Activated CD4-positive, alpha-beta T cell treated with anti-CD3 and anti-CD28 coated beads for 36 hours (primary cell): ENCODE data around the gene TMEM50B. TPM values are rescaled to one million over a fixed set of nuclear protein-coding genes. Genes with fewer than 3 reads are reported as not detected.
A peak's percentile ranks its signal among the peaks of the same experiment; 100 is the strongest.
"Not testable (repeated sequence)": the region's sequence is repeated elsewhere in the genome, so short reads cannot be mapped to it uniquely, and the experiment has no call there.

Source experiments
- ATAC-seq: fragments of 200-7000 bp; cut with Tn5 transposase; one replicate; pipeline ENCODE4 v1.10.0; 2021; ENCODE audit warnings: mild to moderate bottlenecking, moderate library complexity
- CTCF ChIA-PET: fragments of 350-600 bp; sonication (Branson Sonifier 250); formaldehyde crosslinking; loops from one replicate; lab custom pipeline; 2021; ENCODE audit warnings: antibody characterized with exemption; lab: Charles Lee
- POLR2A ChIA-PET: fragments of 350-600 bp; sonication (Branson Sonifier 250); formaldehyde crosslinking; loops from one replicate; lab custom pipeline; 2021; ENCODE audit warnings: antibody characterized with exemption, inconsistent platforms; lab: Charles Lee
- DNase-seq: peaks from one replicate; pipeline ENCODE4 v3.0.0-alpha.2; 2020
- H3K27ac Mint-ChIP-seq: one replicate; pipeline ENCODE4 v1.8.0; 2021; ENCODE audit warnings: mixed read lengths
- H3K27me3 Mint-ChIP-seq: one replicate; pipeline ENCODE4 v1.8.0; 2021; ENCODE audit warnings: mixed read lengths
- H3K36me3 Mint-ChIP-seq: one replicate; pipeline ENCODE4 v1.8.0; 2021; ENCODE audit warnings: low read depth, mixed read lengths
- H3K4me1 Mint-ChIP-seq: one replicate; pipeline ENCODE4 v1.8.0; 2021; ENCODE audit warnings: mixed read lengths
- H3K4me3 Mint-ChIP-seq: one replicate; pipeline ENCODE4 v1.8.0; 2021; ENCODE audit warnings: mild to moderate bottlenecking, moderate library complexity, mixed read lengths
- H3K9me3 Mint-ChIP-seq: one replicate; pipeline ENCODE4 v1.8.0; 2021; ENCODE audit warnings: low read depth, mixed read lengths
- intact Hi-C, 2 experiments: fragments of 100-400 bp; cut with DNase I in 1 of 2; cut with micrococcal nuclease in 1 of 2; formaldehyde crosslinking; loops; one replicate each; pipeline versions ENCODE4 v1.14.2 to v1.15.1; 2022 to 2024; cut with DNase I, micrococcal nuclease
- total RNA-seq, 2 experiments: library from RNA; stranded (reverse); gene quantifications; one replicate each; pipeline ENCODE4 v1.2.3, GENCODE V29; 2021

The TMEM50B gene
- 10 to 100 TPM; 13.6 to 15.2 TPM for total RNA-seq

DNA sequence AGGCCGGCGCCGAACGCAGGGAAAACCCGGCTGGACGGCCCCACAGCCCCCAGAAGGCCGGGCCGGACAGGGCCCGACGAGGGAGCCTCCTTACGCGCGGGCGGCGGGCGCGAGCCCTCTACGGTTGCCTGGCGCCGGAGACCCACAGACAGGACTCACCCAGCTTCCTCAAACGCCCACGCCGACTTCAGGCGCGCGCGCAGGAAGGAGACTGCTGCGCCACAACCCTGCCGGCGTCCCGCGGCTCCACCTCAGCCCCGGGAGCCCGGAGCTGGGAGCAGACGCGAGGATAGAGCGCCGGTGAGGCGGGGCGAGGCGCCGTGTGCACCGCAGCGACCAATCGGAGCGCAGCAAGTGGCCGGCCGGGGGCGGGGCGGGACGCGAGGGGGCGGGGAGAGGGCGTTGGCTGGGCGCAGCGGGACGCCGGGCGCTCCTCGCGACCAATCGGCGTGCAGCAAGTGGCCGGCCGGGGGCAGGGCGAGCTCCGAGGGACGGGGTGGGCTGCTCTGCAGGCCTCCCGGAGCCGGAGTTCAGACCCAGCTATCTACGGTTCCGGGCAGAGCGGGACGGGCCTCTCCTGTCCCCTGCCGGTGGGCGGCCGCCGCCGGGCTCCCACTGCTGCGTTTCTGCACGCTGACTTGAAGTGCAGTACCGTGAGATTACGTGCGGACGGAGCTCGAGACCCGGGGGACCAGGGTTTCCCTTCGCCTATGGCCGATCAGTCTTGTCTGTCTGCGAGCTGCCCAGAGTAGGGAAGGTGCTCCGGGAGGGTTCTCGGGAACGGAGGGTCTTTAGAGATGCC, at the start of gene TMEM50B:
TSS of gene TMEM50B (minus strand) at position 296 of the 802 bp plus-strand sequence. CDS start 11,089 bp downstream, outside the sequence.
- peak; percentile 99 for DNase-seq
- Mint-ChIP-seq H3K9me3 (no peaks in the 10 kb centered on the region), H3K27me3 (no peaks in the 10 kb centered on the region), H3K4me1 (peaks cover 17% of the 10 kb centered on the region), H3K36me3 (peaks cover 2% of the 10 kb centered on the region), H3K27ac (peak within 1 kb of the TSS; percentile 88), H3K4me3 (peak within 1 kb of the TSS; percentile 83)
- ATAC-seq, result peak; percentile 97
- intact Hi-C loops, result loop anchor here (1.0 to 5.0 kb wide), 12 partner anchors 11 to 1088 kb away; partner anchors contain the start of genes DNAJC28 (in 2 of the 2), GART (in 2 of the 2), CRYZL1 (in 1 of the 2) and DONSON (in 1 of the 2)
- POLR2A ChIA-PET, result interaction anchor here (0.6 to 2.6 kb wide), 11 partner anchors 11 to 708 kb away, joined by 3 to 43 read pairs (median 5); partner anchors contain the start of genes DNAJC28, DONSON, IFNAR1 and PAXBP1
- CTCF ChIA-PET, result interaction anchor here (0.7 to 2.9 kb wide), 13 partner anchors 9 to 155 kb away, joined by 3 to 17 read pairs (median 4); partner anchors contain the start of genes DNAJC28, DONSON, IFNAR1 and SON

DNA sequence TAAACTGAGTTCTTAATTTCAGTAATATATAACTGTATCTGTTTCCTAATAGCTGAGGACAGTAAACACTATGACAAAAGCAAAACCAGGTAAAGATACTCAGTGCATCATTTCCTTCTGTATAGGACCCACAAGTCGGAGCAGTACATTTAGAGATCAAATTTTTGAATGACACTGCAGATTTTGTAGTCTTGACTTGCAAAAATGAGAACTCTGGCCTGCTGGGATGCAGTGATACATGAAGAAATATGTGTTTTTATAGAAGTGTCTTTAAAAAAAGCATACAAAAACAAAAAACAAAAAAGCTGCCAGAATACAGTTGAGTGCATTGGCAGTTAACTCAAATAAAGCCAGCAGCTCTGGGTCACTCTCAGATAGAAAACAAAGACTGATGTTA, 43.2 kb upstream of the TMEM50B start:
- no peak for ATAC-seq
- Mint-ChIP-seq H3K36me3 (peaks cover 53% of the 10 kb centered on the region), H3K4me3 (no peak overlapping the region), H3K27me3 (no peaks in the 10 kb centered on the region), H3K27ac (no peak overlapping the region), H3K4me1 (no peaks in the 10 kb centered on the region), H3K9me3 (no peaks in the 10 kb centered on the region)
- DNase-seq, result no peak
- intact Hi-C loops, result no loop called here
- POLR2A ChIA-PET, result no interaction called here
- CTCF ChIA-PET, result interaction anchor here (1.2 kb wide), 1 partner anchor 10 kb away, joined by 3 read pairs; no protein-coding TSS in a partner anchor

DNA sequence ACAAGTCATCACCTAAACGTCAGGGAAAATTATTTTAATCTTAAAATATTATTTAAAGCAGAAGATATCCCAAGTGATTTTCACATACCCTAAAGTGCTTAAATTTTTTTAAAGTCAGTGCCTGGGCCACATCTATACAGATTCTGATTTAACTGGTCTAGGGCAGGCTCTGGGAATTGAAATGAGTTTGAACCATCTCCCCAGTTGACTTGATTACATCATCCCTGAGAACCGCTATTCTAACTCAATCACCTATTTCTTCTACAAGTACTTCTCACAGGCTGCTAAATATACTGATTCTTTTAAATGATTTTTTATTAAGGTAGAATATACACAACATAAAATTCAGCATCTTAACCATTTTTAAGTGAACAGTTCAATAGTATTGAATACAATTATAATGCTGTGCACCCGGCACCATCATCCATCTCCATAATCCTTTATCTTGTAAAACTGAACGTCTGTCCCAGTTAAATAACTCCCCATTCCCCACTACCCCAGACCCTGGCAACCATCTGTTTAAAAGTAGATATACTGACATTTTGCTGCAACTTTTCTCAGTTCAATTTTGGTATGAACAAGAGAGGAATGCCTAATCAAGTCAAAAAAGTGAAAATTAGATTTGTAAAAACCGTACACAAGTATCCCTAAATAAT, 42.7 kb upstream of the TMEM50B start:
- no peaks in the 10 kb centered on the region for H3K9me3 Mint-ChIP-seq
- ChIA-PET CTCF (interaction anchor here (1.2 kb wide), 1 partner anchor 10 kb away, joined by 3 read pairs; no protein-coding TSS in a partner anchor), POLR2A (no interaction called here)
- H3K4me1 Mint-ChIP-seq, result no peaks in the 10 kb centered on the region
- ATAC-seq (no peak), DNase-seq (no peak)
- intact Hi-C loops, result no loop called here
- no peak overlapping the region for H3K27ac Mint-ChIP-seq
- no peaks in the 10 kb centered on the region for H3K27me3 Mint-ChIP-seq
- peaks cover 50% of the 10 kb centered on the region for H3K36me3 Mint-ChIP-seq
- H3K4me3 Mint-ChIP-seq, result no peak overlapping the region

DNA sequence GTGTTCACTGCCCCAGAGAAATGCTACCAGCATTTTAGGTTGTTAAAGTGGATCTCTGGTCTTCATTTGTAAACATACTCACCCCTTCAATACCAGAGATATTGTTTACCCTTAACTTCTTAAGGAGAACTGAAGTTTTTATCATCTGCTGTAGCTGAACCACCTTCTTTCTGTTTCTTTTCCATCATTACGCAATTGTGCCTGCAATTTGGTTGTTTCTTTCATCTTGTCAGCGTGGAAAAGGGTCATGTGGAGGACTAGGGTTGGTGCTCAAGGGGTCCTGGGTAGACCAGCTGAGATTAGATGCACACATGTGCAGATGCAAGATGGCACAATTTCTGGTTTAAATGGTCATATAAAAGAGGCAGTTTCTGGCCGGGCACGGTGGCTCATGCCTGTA, 39.1 kb upstream of the TMEM50B start:
- CTCF ChIA-PET, result interaction anchor here (0.6 to 1.2 kb wide), 2 partner anchors 33 to 910 kb away, joined by 3 read pairs; no protein-coding TSS in a partner anchor
- H3K36me3 Mint-ChIP-seq, result peaks cover 54% of the 10 kb centered on the region

DNA sequence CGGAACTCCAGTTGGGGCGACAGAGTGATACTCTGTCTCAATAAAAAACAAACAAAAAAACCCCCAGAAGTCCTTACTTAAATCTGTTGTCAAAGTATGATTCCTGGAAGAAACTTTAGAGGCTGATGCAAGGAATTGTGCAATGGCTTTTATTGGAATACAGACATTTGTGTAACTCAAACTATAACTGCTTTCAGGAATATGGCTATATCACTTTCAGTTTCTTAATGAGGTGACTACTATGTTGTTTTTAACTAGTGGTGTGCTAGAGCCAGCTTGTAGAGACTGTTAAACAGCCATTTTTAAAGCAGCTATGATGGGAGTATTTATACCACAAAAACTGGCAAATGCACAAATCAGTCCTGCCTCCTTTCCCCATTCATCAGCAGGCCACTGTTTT, 34.5 kb upstream of the TMEM50B start:
- ChIA-PET POLR2A (interaction anchor here (1.9 kb wide), 1 partner anchor 34 kb away, joined by 6 read pairs; the partner anchor contains the start of gene TMEM50B), CTCF (interaction anchor here (1.0 to 1.3 kb wide), 3 partner anchors 12 to 92 kb away, joined by 3 to 5 read pairs (median 3); no protein-coding TSS in a partner anchor)
- Mint-ChIP-seq H3K27me3 (no peaks in the 10 kb centered on the region), H3K4me3 (no peak overlapping the region), H3K36me3 (peaks cover 65% of the 10 kb centered on the region), H3K27ac (peak overlapping the region; percentile 55), H3K4me1 (peaks cover 13% of the 10 kb centered on the region), H3K9me3 (no peaks in the 10 kb centered on the region)
- DNase-seq (no peak), ATAC-seq (peak; percentile 71)
- intact Hi-C loops, result no loop called here

More for the DNA sequence above, 39.1 kb upstream of the TMEM50B start:
- Mint-ChIP-seq H3K27me3 (no peaks in the 10 kb centered on the region), H3K27ac (no peak overlapping the region), H3K4me3 (no peak overlapping the region), H3K4me1 (peaks cover 13% of the 10 kb centered on the region), H3K9me3 (no peaks in the 10 kb centered on the region)
- POLR2A ChIA-PET, result no interaction called here
- DNase-seq (no peak), ATAC-seq (no peak)
- intact Hi-C loops, result no loop called here

DNA sequence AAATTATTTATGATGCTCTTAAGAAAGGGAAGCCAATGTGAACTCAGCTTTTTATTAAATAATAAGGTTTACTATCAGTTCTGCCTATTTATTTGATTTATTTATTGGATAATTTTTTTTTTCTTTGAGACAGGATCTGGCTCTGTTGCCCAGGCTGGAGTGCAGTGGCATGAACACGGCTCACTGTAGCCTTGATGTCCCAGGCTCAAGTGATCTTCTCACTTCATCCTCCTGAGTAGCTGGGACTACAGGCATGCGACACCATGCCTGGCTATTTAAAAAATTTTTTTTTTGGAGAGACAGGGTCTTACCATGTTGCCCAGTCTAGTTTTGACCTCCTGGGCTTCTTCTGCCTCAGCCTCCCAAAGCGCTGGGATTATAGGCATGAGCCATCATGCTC, 32.7 kb upstream of the TMEM50B start:
- no peak overlapping the region for H3K27ac Mint-ChIP-seq
- H3K4me1 Mint-ChIP-seq, result peaks cover 13% of the 10 kb centered on the region
- DNase-seq (no peak), ATAC-seq (no peak)
- ChIA-PET POLR2A (interaction anchor here (0.7 kb wide), 1 partner anchor 216 kb away, joined by 3 read pairs; no protein-coding TSS in a partner anchor), CTCF (interaction anchor here (0.7 to 0.9 kb wide), 2 partner anchors 10 to 29 kb away, joined by 3 to 4 read pairs; no protein-coding TSS in a partner anchor)
- no peaks in the 10 kb centered on the region for H3K9me3 Mint-ChIP-seq
- peaks cover 66% of the 10 kb centered on the region for H3K36me3 Mint-ChIP-seq
- intact Hi-C loops, result no loop called here
- H3K4me3 Mint-ChIP-seq, result no peak overlapping the region
- H3K27me3 Mint-ChIP-seq, result no peaks in the 10 kb centered on the region

DNA sequence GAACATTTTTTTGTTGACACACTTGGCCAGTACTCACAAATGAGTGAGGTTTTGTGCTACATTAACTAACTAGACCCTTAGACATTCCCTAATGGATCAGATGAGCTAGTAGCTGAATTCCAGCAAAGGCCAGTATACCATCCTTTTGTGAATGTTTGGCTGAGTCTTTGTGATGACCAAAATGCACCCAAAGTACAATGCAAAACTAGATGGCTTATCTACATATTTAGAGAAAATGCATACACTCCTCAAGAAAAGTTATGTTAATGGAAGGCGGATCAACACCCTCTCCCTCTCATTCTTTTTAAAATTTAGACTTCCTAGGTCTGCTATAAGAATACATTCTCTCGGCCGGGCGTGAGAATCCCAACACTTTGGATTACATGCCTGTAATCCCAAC, 31.9 kb upstream of the TMEM50B start:
- DNase-seq (no peak), ATAC-seq (no peak)
- H3K27ac Mint-ChIP-seq, result no peak overlapping the region
- peaks cover 13% of the 10 kb centered on the region for H3K4me1 Mint-ChIP-seq
- CTCF ChIA-PET, result interaction anchor here (0.7 kb wide), 1 partner anchor 29 kb away, joined by 4 read pairs; no protein-coding TSS in a partner anchor
- POLR2A ChIA-PET, result no interaction called here
- no peak overlapping the region for H3K4me3 Mint-ChIP-seq
- peaks cover 66% of the 10 kb centered on the region for H3K36me3 Mint-ChIP-seq
- H3K27me3 Mint-ChIP-seq, result no peaks in the 10 kb centered on the region
- intact Hi-C loops, result no loop called here
- H3K9me3 Mint-ChIP-seq, result peaks cover 3% of the 10 kb centered on the region

DNA sequence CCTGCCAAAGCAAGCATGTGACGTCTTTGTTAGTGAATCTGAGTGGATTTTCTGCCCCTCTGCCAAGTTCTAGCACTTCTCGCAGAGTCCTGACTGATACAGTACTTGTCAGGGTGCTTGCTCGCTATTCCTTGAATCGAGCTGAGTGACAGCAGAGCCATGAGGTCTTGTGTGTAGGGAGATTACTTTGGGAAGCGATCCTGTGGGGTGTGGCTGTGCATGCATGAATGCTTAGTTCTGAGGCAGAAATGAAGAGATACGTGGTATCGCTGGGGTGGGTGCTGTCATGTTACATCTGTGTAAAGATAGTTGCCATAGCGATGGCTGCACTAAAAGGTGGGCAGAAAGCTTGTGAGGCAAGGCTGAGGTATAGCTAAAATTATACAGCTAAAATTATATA, 31.1 kb upstream of the TMEM50B start:
- H3K27ac Mint-ChIP-seq, result no peak overlapping the region
- ATAC-seq (no peak), DNase-seq (no peak)
- H3K4me1 Mint-ChIP-seq, result peaks cover 13% of the 10 kb centered on the region
- no peak overlapping the region for H3K4me3 Mint-ChIP-seq
- H3K27me3 Mint-ChIP-seq, result no peaks in the 10 kb centered on the region
- ChIA-PET CTCF (interaction anchor here (0.6 kb wide), 1 partner anchor 59 kb away, joined by 3 read pairs; no protein-coding TSS in a partner anchor), POLR2A (no interaction called here)
- peaks cover 67% of the 10 kb centered on the region for H3K36me3 Mint-ChIP-seq
- H3K9me3 Mint-ChIP-seq, result peaks cover 3% of the 10 kb centered on the region
- intact Hi-C loops, result no loop called here

DNA sequence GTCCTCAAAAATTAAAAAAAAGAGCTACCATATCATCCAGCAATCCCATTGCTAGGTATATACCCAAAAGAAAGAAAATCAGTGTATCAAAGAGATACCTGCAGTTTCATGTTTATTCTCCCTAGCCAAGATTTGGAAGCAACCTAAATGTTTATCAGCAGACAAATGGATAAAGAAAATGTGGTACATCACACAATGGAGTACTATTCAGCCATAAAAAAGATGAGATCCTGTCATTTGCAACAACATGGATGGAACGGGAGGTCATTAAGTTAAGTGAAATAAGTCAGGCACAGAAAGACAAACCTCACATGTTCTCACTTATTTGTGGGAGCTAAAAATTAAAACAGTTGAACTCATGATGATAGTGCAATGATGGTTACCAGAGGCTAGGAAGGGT, 27.2 kb upstream of the TMEM50B start:
- H3K27ac Mint-ChIP-seq, H3K4me3 Mint-ChIP-seq, H3K27me3 Mint-ChIP-seq, ATAC-seq, H3K9me3 Mint-ChIP-seq, H3K4me1 Mint-ChIP-seq, DNase-seq, intact Hi-C loops, POLR2A ChIA-PET: not testable (repeated sequence)
- CTCF ChIA-PET, result interaction anchor here (1.1 kb wide), 1 partner anchor 11 kb away, joined by 3 read pairs; no protein-coding TSS in a partner anchor
- peaks cover 73% of the 10 kb centered on the region for H3K36me3 Mint-ChIP-seq

DNA sequence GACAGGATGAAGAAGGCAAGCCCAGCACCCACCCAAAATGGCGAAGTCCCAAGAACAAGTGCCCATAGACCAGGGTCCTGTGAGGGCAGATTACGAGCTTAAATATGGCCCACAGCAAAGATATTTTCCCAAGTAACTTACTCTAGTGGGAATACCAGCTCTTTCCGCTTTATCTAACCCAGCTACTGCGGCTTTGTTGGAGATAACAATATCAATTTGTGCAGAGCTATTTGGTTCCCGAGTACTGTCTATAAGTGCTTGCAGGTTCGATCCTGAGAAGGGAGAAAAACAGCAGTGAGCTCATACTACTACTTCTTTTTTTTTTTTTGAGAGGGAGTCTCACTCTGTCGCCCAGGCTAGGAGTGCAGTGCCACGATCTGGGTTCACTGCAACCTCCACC, 26.1 kb upstream of the TMEM50B start:
- no peak overlapping the region for H3K27ac Mint-ChIP-seq
- H3K9me3 Mint-ChIP-seq, result peaks cover 3% of the 10 kb centered on the region
- POLR2A ChIA-PET, result interaction anchor here (0.6 kb wide), 1 partner anchor 14 kb away, joined by 4 read pairs; no protein-coding TSS in a partner anchor
- no peaks in the 10 kb centered on the region for H3K4me1 Mint-ChIP-seq
- no peaks in the 10 kb centered on the region for H3K27me3 Mint-ChIP-seq
- H3K4me3 Mint-ChIP-seq, result no peak overlapping the region
- CTCF ChIA-PET, result interaction anchor here (0.6 to 0.8 kb wide), 2 partner anchors 15 to 1929 kb away, joined by 3 read pairs; no protein-coding TSS in a partner anchor
- intact Hi-C loops, result no loop called here
- ATAC-seq (no peak), DNase-seq (no peak)
- H3K36me3 Mint-ChIP-seq, result peaks cover 62% of the 10 kb centered on the region

DNA sequence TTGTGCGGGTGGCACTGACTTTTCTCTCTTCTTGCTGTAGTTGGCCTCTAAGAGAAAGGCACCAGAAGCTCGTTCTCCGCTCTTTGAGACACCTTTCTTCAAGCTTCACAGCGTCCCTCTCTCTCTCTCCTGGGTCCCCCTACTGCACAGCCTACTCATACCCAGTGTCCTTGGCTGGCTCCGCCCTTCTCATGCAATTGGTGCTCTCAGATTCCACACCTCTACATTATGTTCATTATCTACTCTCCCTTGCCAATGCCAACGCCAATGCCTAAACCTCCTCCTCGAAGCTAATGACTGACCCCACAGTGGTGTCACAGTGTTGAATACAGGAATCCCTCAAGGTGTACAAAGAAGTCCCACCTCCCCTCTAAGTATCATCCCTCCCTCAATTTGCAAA, 16.6 kb upstream of the TMEM50B start:
- H3K4me3 Mint-ChIP-seq, result no peak overlapping the region
- POLR2A ChIA-PET, result no interaction called here
- H3K27me3 Mint-ChIP-seq, result no peaks in the 10 kb centered on the region
- H3K36me3 Mint-ChIP-seq, result no peaks in the 10 kb centered on the region
- peaks cover 5% of the 10 kb centered on the region for H3K4me1 Mint-ChIP-seq
- DNase-seq (no peak), ATAC-seq (no peak)
- no peaks in the 10 kb centered on the region for H3K9me3 Mint-ChIP-seq
- intact Hi-C loops, result no loop called here
- CTCF ChIA-PET, result interaction anchor here (0.9 kb wide), 1 partner anchor 110 kb away, joined by 3 read pairs; no protein-coding TSS in a partner anchor
- H3K27ac Mint-ChIP-seq, result no peak overlapping the region
